GM19395 (cell line): ENCODE measurements around the gene CGB8.
"Not testable (repeated sequence)": the region's sequence is repeated elsewhere in the genome, so short reads cannot be mapped to it uniquely, and the experiment has no call there.

Source experiments
- ATAC-seq: cut with Tn5 transposase; IDR thresholded peaks from one replicate; pipeline ENCODE4 v1.9.1; 2021; ENCODE audit warnings: mild to moderate bottlenecking, moderate library complexity; ENCODE audit not compliant: unreplicated experiment

The CGB8 gene

DNA sequence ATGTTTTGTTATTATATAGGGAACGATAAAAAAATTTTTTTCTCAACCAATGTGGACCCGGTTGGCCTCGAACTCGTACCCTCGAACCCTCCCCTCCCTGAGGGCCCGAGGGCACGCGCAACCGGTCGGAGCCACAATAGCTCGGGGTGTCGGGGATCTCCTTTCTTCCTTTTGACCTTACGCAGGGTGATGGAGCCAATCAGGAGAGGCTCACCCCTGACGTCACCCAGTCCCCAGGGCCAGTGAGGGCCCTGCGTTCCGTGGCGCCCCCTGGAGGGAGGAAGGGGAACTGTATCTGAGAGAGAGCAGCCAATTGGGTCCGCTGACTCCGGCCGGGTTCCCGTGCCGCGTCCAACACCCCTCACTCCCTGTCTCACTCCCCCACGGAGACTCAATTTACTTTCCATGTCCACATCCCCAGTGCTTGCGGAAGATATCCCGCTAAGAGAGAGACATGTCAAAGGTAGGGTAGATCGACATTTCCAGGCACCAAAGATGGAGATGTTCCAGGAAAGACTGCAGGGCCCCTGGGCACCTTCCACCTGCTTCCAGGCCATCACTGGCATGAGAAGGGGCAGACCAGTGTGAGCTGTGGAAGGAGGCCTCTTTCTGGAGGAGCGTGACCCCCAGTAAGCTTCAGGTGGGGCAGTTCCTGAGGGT lies 17.1 kb downstream of the CGB8 start, which contains the start of gene CGB2:
Gene CGB2, plus strand, starts transcription at position 249 of the 660 bp plus-strand sequence. Its CDS starts 206 bp downstream, at position 455.
- ATAC-seq = not testable (repeated sequence)

DNA sequence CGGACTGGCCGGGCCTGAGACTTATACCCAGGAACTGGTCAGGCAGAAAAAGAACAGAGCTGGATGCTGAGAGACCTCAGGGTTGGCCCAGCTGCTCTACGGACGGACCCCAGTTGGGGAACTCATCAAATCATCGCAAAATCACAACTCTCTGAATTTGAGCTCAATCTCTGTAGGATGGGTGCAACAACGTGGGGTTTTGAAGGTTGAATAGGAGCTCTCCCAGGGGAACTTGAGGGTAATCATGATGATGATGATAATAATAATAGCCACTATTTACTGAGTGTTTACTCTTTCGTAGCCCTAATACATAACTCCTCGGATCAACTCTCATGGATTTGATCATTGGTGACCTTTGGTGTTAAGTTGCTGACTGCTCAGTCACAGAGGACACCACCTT lies 18.6 kb downstream of the CGB8 start:
- ATAC-seq = not testable (repeated sequence)

DNA sequence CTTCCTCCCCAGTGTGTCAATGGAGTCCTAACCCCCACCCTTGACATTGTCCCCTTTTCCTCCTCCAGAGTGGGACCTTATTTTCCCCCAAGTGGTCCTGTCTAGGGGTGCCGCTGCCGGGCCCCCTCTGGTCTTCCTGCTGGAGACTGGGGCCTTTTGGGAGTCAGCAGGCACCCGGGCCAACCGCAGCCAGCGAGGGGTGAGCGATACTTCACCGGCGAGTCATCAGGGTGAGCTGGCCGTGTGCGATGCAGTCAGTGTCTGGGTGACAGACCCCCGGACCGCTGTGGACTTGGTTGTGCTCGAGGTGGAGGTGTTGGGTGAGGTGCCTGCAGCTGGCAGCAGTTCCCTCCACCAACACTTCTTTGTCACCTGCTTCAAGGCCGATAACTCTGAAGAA lies 19.2 kb downstream of the CGB8 start:
- not testable (repeated sequence) for ATAC-seq

DNA sequence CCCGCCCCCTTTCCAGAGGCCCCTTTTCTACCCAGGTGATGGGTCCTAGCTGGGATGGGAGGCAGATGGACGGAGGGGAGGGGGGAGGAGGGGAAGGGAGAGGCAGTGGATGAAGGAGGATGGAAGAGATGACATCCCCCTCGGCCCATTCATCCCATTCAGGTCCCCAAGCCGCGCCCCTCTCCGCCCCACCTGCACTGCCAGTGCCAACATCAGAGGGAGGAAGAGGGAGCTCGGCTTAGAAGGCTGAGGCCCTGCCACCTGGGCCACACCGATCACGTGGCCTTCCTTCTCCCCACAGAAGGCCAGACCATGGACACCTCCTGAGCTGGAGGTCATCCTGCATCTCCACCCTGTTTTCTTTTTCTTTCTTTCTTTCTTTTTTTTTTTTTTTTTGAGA lies 20.2 kb downstream of the CGB8 start:
- ATAC-seq = not testable (repeated sequence)

DNA sequence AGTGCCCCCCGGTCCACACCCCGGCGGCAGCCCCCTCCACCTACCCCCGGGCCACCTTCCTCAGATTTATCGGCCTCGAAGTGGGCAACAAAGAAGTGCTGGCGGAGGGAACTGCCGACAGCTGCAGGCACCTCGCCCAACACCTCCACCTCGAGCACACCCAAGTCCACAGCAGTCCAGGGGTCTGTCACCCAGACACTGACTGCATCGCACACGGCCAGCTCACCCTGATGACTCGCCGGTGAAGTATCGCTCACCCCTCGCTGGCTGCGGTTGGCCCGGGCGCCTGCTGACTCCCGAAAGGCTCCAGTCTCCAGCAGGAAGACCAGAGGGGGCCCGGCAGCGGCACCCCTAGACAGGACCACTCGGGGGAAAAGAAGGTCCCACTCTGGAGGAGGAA lies 23.3 kb downstream of the CGB8 start:
- ATAC-seq = not testable (repeated sequence)

DNA sequence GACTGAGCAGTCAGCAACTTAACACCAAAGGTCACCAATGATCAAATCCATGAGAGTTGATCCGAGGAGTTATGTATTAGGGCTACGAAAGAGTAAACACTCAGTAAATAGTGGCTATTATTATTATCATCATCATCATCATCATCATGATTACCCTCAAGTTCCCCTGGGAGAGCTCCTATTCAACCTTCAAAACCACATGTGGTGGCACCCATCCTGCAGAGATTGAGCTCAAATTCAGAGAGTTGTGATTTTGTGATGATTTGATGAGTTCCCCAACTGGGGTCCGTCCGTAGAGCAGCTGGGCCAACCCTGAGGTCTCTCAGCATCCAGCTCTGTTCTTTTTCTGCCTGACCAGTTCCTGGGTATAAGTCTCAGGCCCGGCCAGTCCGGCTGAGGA lies 23.8 kb downstream of the CGB8 start:
- not testable (repeated sequence) for ATAC-seq

DNA sequence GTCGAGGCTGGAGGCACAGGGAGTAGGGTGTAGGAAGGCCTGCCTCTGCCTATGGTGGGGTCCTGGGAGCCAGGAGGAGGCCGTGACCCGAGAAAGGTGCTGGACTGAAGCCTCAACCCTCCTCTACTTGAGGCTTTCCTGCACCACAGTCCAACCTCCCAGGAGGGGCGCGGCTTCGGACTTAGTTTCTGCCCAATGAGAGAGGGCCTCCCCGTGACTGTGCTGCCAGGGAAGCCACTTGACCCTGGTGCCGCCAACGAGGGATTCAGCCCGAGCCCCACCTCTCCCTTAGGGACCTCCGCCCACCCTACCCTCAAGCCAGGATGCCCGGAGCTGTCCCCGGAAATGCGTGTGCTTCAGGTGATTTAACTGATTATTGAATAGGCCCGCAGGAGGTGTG lies 24.7 kb downstream of the CGB8 start, which contains the start of gene CGB3:
Gene CGB3, minus strand, starts transcription at position 101 of the 400 bp plus-strand sequence. CDS start 362 bp downstream, outside the sequence.
- not testable (repeated sequence) for ATAC-seq

DNA sequence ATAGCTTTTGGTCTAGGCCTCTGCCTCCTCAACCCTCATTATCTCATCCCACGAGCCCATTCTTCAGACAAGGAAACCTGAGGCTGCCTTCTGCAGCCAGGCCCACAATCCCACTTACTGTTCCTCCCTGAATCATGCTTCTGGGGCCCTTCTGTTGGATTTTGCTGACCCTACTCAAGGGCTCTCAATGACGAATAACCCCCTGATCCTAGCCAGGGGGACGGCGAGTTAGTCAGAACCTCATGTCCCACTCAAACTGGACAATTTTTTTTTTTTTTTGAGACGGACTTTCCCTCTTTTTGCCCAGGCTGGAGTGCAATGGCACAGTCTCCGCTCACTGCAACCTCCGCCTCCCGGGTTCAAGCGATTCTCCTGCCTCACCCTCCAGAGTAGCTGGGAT lies 26.8 kb downstream of the CGB8 start:
- no peak for ATAC-seq

DNA sequence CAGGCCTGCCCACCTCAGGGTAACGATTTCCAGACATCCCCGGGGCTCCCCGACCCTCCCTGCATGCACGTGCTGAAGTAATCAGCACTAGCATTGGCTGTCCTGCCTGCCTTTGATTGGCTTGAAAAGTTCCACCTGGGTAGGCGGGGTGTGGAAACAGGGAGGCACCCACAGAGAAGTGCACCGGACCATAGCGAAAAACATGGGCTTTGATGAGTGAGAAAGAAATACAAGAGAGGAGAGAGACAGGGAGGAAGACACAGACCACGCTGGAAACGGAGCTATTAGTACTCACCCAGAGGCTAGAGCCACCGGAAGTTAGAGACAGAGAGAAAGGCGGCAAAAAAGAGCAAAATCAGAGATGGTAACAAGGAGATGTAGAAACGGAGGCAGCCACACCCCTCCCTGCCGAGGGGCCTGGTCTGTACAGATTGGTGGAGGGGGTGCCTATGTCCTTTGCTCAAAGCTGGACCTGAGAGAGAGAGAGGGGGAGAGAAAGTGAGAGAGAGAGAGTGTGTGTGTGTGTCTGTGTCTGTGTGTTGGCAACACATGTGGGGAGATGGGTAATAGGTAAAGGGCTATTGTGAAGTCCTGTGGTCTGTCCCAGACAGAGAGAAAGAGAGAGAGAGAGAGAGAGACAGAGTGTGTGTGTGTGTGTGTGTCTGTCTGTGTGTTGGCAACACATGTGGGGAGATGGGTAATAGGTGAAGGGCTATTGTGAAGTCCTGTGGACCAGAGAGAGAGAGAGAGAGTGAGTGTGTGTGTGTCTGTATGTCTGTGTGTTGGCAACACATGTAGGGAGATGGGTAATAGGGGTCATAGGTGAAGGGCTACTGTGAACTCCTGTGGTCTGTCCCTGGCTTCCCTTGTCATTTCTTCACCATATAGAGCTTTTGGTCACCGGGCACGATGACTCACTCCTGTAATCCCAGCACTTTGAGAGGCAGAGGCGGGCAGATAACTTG lies 27.7 kb downstream of the CGB8 start:
- no peak for ATAC-seq

DNA sequence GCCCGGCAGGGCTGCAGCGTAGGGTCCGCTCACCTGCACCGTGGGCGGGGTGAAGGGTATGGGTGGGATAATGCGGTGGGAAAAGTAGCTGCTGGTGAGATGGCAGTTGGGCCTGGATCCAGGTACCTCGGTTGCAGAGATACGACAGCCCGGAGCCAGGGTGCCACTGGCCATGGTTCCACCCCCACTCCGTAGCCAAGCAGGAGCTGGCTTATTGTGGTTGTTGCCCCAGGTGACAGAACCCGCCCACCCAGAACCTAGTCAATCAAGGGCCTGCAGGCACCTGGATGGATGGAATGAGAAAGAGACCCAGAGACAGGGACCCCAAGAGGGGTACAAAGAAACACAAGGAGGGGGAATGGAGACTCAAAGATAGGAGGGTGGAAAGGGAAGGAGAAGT lies 28.6 kb downstream of the CGB8 start:
- no peak for ATAC-seq

DNA sequence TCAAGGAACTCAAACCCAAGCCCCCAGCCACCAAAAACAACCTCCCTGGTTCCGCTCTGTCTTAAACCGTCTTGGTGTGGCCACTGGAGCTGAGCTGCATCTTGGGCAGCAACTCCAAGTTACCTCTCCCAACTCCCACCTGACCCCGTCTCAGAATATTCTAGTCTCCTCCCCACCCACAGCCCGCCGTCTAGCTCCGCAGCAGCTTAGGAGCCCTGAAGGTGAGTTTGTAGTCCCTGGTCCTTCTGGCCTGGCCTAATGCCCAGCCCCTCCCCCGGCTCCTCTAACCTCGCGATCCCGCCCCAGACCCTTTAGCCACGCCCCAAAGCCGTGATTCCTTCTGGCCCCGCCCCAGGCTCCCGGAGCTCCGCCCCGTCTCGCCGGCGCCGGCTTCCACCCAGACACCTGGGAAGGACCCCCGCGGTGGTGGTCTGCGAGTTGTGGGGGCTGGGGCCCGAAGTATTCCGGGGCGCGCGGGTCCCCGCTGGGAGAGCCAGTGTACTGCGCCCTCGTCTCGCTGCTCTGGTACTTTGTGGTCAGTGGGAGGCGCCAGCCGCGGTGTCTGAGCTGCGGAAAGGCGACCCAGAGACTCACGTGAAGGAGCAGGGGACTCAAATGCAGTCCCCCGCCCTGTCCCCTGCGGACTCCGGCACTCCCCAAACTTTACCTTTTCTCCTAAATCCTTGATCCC lies 29.5 kb downstream of the CGB8 start:
- no peak for ATAC-seq

DNA sequence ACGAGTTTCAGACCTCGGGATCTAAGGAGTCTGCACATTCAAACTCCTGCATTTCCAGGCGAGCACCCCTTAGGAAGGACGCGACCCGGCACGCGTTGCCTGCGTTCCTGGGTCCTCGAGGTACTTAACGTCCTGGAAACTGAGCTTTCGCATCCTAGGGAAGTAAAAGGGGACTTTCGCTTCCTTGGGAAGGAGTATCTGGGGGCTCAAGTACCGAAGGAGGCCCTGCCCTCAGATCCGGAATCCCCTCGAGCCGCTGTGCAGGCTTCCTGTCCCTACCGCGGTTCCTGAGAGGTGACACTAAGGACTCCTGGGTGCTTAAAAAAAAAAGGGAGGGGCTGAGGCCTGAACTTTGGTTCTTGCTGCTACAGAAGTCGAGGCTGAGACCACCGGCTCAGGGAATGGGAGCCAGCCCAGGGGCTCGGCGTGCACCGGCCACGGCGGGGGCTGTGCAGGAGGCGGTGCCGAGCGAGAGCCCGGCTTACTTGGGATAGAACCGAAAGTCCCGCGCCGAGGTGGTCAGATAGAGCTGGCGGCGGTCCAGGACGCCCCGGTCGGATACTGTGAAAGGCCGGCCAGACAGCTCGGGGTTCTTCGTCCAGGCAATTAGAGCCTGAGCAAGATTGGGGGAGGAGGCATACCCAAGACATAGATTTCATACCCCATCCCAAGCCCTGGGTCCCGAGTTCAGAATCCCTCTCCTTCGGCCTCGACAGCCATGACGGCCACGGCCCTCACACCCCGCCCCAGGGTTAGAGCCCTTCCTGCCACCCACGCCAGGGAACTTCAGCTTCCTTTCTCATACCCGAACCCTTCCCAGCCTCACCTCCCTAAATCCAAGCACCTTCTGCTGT lies 30.3 kb downstream of the CGB8 start:
- not testable (repeated sequence) for ATAC-seq

DNA sequence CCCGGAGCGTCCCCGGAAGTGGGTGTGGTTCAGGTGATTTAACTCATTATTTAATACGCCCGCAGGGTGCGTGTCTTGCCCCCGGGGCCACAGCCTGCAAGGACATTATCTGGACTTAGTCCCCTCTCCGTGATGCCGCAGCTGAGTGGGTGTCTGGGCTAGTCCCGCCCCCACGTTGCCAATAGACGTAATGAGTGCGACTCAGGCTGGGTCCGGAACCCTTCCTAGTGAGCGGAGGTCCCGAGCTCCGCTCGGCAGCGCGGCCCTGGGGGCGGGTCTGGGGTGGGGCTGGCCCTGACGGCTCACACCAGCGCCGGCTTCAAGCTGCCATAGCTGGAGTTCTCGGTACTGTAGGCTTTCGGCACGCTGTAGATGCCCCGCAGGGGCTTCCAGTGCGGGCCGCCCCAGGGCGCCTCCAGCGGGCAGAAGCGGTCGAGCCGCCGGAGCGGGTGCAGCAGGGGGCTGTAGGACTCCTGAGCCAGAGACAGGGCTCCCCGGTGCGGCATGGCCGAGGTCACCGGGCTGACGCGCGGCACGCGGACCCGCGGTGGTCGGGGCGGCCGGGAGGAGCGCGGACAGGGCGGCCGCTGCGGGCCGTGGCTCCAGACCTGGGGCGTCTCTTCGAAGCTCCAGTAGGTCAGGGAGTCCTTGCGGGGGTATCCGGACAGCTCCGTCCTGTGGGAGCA lies 31.1 kb downstream of the CGB8 start:
- ATAC-seq = no peak

DNA sequence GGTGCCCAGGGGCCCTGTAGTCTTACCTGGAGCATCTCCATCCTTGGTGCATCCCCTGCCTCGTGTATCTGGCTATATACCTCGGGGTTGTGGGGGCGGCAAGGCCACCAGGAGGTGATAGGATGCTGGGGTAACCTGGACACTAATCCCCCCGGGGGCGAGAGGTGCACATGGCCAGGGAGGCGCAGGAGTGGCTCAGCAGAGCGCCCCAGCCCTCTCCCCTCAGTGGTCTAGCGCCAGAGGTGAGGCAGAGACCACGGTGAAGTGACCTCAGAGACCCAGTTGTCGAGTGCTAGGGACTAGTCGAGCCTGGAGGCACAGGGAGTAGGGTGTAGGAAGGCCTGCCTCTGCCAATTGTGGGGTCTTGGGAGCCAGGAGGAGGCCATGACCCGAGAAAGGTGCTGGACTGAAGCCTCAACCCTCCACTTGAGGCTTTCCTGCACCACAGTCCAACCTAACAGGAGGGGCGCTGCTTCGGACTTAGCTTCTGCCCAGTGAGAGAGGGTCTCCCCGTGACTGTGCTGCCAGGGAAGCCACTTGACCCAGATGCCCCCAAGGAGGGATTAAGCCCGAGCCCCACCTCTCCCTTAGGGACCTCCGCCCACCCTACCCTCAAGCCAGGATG lies 31.8 kb downstream of the CGB8 start, which contains the start of gene LHB:
Gene LHB, minus strand, starts transcription at position 51 of the 625 bp plus-strand sequence. Its CDS starts 10 bp downstream, at position 41.
- no peak for ATAC-seq

DNA sequence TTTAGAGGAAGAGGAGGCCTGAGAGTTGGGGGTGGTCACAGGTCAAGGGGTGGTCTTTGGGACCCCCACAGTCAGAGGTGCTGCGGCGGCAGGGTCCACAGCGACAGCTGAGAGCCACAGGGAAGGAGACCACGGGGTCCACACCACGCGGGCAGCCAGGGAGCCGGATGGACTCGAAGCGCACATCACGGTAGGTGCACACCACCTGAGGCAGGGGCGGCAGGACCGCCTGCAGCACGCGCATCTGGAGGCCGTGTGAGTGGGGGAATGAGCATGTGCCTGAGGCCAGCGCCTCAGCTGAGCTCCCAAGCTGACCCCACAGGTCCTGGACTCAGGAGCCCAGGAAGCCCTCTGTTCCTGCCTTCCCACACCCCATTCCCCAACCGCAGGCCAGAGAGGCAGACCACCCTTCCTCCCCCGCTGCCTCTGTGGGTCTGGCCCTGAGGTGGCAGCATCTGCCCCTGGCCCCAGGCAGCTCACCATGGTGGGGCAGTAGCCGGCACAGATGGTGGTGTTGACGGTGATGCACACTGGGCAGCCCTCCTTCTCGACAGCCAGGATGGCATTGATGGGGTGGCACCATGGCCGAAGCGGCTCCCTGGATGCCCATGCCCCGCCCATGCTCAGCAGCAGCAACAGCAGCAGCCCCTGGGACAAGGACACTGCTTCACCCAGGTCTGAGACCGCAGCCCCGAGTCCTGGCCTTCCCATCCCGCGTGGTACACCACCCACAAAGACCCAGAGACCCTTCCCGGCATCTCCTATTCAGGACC lies 32.7 kb downstream of the CGB8 start:
- no peak for ATAC-seq

DNA sequence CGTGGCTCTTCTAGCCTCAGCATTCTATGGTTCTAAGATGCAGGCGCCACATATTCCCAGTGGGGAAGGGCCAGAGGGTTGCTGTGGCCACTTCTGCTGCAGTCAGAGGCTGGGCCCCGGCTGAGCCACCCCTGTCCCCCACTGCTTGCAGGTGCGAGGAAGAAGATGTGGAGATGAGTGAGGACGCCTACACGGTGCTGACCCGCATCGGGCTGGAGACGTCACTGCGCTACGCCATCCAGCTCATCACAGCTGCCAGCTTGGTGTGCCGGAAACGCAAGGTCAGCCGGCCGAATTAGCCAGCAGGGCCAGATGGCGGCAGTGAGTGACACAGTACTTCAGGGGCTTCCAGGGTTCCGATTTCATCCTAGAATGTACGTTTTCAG lies 34.0 kb downstream of the CGB8 start:
- no peak for ATAC-seq

DNA sequence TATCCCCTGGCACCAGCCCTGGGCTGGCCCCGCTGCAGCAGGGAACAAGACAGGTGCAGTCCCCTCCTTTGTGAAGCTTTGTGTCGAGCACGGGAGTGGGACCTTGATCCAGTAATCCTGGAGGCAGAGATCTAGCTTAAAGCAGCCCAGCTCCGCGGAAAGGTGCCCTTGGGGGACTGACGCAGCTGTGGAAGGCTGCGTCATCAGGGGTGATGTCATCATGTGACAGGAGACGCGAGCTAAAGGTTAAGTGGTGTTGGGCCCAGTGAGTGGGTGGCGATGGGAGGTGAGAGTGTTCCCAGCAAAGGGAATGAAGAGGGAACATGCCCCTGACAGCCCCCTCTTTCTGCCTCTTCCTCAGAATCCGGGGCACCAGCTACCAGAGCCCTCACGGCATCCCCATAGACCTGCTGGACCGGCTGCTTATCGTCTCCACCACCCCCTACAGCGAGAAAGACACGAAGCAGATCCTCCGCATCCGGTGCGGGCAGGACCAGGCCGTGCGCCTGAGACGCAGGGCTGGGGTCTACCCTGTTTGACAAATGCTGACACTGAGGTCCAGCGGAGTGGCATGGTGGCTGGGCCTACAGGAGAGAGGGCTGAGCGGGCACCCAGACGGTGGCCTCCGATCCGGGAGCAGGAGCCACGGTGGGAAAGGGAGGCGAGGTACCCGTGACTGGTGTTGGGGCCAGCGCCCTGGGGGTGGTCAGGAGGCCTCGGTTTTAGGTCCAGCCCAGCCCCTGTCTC lies 34.6 kb downstream of the CGB8 start:
- no peak for ATAC-seq

DNA sequence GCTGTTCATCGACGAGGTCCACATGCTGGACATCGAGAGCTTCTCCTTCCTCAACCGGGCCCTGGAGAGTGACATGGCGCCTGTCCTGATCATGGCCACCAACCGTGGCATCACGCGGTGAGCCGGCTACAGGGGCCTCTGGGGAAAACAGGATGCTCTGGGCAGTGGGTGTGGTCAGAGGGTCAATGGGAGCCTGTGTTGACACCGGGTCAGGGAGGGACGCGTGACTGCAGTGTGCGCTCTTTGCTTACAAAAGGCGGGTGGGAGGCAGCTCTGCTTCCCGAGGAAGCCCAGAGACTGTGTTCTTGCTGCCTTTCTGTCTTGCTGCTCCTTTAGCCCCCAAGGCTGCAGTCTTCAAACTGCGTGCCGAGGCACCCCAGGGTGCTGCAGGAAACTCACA lies 37.7 kb downstream of the CGB8 start:
- ATAC-seq = no peak
